ENCODE data around the gene RABEP1. TPM values are rescaled to one million over a fixed set of nuclear protein-coding genes. Genes with fewer than 3 reads are reported as not detected.
"Not testable (repeated sequence)": the region's sequence is repeated elsewhere in the genome, so short reads cannot be mapped to it uniquely, and the experiment has no call there.

The RABEP1 gene, protein sequence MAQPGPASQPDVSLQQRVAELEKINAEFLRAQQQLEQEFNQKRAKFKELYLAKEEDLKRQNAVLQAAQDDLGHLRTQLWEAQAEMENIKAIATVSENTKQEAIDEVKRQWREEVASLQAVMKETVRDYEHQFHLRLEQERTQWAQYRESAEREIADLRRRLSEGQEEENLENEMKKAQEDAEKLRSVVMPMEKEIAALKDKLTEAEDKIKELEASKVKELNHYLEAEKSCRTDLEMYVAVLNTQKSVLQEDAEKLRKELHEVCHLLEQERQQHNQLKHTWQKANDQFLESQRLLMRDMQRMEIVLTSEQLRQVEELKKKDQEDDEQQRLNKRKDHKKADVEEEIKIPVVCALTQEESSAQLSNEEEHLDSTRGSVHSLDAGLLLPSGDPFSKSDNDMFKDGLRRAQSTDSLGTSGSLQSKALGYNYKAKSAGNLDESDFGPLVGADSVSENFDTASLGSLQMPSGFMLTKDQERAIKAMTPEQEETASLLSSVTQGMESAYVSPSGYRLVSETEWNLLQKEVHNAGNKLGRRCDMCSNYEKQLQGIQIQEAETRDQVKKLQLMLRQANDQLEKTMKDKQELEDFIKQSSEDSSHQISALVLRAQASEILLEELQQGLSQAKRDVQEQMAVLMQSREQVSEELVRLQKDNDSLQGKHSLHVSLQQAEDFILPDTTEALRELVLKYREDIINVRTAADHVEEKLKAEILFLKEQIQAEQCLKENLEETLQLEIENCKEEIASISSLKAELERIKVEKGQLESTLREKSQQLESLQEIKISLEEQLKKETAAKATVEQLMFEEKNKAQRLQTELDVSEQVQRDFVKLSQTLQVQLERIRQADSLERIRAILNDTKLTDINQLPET
- total RNA-seq, result 10 to 100 TPM; 37.6 to 40.4 TPM

DNA sequence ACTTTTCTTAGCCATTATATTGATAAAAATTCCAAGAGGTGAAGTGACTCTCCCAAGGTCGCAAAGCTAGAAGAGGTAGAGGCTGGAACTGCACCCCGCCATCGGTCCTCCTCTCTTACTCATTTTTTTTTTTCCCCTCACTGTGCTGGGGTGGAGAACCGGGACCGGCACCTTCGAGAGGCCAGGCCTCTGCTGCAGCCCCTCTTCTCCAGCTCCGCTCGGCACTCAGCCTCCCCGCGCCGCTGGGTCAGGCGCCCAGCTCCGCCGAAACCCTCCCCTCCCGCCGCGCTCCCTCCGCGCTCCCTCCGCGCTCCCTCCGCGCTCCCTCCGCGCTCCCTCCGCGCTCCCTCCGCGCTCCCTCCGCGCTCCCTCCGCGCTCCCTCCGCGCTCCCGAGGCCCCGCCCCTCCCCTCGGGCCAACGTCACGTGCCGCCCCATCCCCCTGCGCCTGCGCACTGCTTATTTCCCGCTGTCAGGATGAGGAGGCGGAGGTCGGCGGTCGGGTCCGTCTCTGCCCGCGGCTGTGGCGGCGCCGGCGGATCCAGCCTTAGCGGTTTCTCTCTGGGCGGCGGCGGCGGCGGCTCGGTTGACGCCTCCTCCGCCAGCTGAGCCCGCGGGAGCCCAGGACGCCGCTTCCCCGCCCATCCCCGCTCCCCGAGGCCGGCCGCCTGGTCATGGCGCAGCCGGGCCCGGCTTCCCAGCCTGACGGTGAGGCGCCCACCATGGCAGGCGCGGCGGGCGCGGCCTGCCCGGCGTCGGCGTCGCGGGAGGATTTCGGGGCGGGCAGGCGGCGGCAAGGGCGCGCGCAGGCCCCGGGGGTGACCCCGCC lies at the start of gene RABEP1:
RABEP1 (plus strand) TSS at position 471 of the 828 bp plus-strand sequence; CDS start at position 674, 203 bp downstream.
- Mint-ChIP-seq H3K4me3 (peak within 1 kb of the TSS; percentile 87), H3K4me1 (peaks cover 36% of the 10 kb centered on the region), H3K36me3 (ENCODE audit: low read depth) (peaks cover 8% of the 10 kb centered on the region), H3K27ac (peak within 1 kb of the TSS; percentile 90), H3K27me3 (no peaks in the 10 kb centered on the region), H3K9me3 (no peaks in the 10 kb centered on the region)
- ChIA-PET CTCF (interaction anchor here (0.6 to 1.6 kb wide), 4 partner anchors 9 to 178 kb away, joined by 3 to 7 read pairs (median 4); partner anchors contain the start of gene C1QBP), POLR2A (no interaction called here)
- peak; percentile 94 for DNase-seq

DNA sequence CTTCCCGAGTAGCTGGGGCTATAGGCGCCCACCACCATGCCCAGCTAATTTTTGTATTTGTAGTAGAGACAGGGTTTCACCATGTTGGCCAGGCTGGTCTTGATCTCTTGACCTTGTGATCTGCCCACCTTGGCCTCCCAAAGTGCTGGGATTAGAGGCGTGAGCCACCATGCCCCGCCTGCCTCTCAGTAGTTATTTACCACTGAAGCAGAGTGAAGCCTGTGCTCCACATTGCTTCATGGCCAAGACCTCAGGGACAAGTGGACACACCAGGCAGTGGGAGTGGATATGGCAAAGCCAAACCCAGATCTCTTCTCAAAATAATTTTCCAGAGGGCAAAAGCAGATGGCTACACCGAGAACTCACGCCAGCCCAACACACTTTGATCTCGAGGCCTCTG lies 48.6 kb upstream of the RABEP1 start:
- H3K27ac Mint-ChIP-seq; H3K4me3 Mint-ChIP-seq; CTCF ChIA-PET; H3K27me3 Mint-ChIP-seq; DNase-seq; H3K36me3 Mint-ChIP-seq (ENCODE audit: low read depth); H3K9me3 Mint-ChIP-seq; POLR2A ChIA-PET: not testable (repeated sequence)
- peaks cover 20% of the 10 kb centered on the region for H3K4me1 Mint-ChIP-seq

DNA sequence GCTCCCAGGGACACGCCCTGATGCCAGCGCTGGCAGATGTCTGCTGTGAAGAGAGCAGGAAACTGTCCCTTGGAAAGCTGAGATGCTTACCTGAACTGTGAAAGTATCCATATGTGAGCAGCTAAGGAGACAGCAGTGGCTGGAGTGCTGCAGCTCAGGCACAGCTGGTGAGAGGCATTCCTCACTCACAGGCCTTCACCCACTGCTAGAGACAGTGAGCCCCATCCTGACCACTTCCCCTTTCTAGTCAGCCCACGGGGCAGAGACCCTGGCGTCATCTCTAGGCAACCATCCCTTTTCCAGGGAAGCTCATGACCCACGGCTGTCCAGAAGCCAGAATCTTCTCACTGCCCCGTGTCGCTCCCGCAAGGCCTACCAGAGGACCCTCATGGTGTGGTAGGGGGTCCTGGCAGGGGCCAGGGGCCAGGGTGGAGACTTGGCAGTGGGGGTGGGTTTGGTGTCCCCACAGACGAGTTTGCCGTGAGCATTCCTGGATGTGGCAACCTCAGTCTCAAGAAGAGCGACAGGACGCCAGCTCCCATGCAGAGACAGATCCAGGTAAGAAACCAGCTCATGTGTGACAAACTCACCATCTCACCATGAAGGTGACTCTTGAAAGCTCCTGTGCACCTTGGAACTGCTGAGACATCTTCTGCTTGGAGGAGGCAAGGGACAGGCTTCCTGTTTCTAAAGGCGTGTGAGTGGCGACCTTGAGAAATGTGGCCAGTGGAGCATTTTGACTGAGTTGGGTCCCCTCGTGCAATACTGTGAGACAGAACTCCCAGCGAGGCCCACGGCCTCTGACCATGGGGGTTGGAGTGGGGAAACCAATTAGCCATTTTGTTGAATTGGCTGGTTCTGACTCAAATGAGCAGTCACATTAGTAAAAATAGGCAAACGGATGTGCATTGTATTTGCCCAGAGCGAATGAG lies 47.2 kb upstream of the RABEP1 start, which contains the start of gene SCIMP:
SCIMP (minus strand) TSS at position 216 of the 932 bp plus-strand sequence; CDS start at position 111, 105 bp downstream.
- no peaks in the 10 kb centered on the region for H3K36me3 Mint-ChIP-seq (ENCODE audit: low read depth)
- no peak for DNase-seq
- peaks cover 16% of the 10 kb centered on the region for H3K4me1 Mint-ChIP-seq
- no peaks in the 10 kb centered on the region for H3K9me3 Mint-ChIP-seq
- POLR2A ChIA-PET, result interaction anchor here (0.6 kb wide), 1 partner anchor 37 kb away, joined by 3 read pairs; no protein-coding TSS in a partner anchor
- no peaks in the 10 kb centered on the region for H3K27me3 Mint-ChIP-seq
- H3K4me3 Mint-ChIP-seq, result no peak within 1 kb of the TSS
- H3K27ac Mint-ChIP-seq, result peak within 1 kb of the TSS; percentile 20
- CTCF ChIA-PET, result interaction anchor here (0.6 kb wide), 1 partner anchor 11 kb away, joined by 3 read pairs; no protein-coding TSS in a partner anchor

DNA sequence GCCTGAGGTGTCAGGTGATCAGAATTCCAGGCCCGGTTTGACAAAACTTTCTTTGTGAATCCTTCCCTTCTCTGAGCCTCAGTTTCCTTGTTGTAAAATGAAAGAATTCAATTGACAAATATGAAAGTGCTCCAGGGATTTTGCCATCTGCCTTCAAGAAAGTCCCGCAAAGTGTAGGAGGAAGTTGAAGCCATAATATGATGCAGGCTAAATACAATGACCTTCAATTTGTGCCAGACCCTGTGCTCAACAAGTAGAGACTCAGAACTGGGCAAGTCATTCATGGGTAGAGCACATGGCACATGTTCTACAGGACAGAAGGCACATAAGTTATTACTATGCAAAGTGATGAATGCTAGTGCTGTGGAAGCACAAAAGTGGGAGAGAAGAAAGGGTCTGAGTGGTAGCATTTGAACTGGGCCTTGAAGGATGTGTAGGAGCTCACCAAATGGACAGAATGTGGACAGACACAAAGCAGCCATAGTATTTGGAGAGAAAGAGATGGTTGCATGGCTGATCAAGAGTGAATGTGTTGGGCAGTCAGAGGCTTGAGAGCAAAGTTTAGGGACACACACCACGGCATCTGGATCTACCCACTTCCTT lies 45.0 kb upstream of the RABEP1 start:
- POLR2A ChIA-PET, result no interaction called here
- Mint-ChIP-seq H3K9me3 (no peaks in the 10 kb centered on the region), H3K4me3 (no peak overlapping the region), H3K4me1 (peaks cover 25% of the 10 kb centered on the region), H3K36me3 (ENCODE audit: low read depth) (peaks cover under 1% of the 10 kb centered on the region), H3K27me3 (no peaks in the 10 kb centered on the region), H3K27ac (peak overlapping the region; percentile 7)
- DNase-seq, result no peak
- CTCF ChIA-PET, result interaction anchor here (0.6 to 2.0 kb wide), 7 partner anchors 9 to 225 kb away, joined by 3 to 6 read pairs (median 3); partner anchors contain the start of genes C1QBP and ZNF594

GRCh38 chr17:5237541-5238016 lies 44.5 kb upstream of the RABEP1 start:
- peaks cover 1% of the 10 kb centered on the region for H3K36me3 Mint-ChIP-seq (ENCODE audit: low read depth)
- no peaks in the 10 kb centered on the region for H3K27me3 Mint-ChIP-seq
- H3K9me3 Mint-ChIP-seq, result no peaks in the 10 kb centered on the region
- no peak overlapping the region for H3K27ac Mint-ChIP-seq
- peak; percentile 50 for DNase-seq
- ChIA-PET CTCF (interaction anchor here (0.6 to 2.0 kb wide), 4 partner anchors 9 to 226 kb away, joined by 3 to 6 read pairs (median 4); partner anchors contain the start of gene C1QBP), POLR2A (no interaction called here)
- no peak overlapping the region for H3K4me3 Mint-ChIP-seq
- peaks cover 30% of the 10 kb centered on the region for H3K4me1 Mint-ChIP-seq

DNA sequence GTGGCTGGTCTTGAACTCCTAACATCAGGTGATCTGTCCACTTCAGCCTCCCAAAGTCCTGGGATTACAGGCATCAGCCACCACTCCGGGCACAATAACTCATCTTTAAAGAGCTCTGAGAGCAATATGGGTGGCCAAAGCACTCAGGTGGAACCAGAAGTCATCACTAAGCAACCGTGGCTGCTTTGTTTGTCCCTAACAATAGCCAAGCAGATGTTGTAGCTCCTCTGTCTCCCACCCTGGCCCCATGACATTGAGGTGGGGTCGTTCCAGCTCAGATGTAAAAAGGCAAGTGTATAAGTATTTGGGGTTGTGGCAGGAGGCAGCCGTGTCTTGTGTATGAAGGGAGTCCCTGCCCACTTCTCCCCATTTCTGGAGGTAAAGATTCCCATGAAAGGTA lies 43.8 kb upstream of the RABEP1 start:
- DNase-seq, result no peak
- Mint-ChIP-seq H3K27me3 (no peaks in the 10 kb centered on the region), H3K4me3 (no peak overlapping the region), H3K4me1 (peaks cover 38% of the 10 kb centered on the region), H3K9me3 (no peaks in the 10 kb centered on the region), H3K36me3 (ENCODE audit: low read depth) (peaks cover 1% of the 10 kb centered on the region), H3K27ac (no peak overlapping the region)
- ChIA-PET CTCF (interaction anchor here (1.0 kb wide), 1 partner anchor 10 kb away, joined by 3 read pairs; no protein-coding TSS in a partner anchor), POLR2A (no interaction called here)

DNA sequence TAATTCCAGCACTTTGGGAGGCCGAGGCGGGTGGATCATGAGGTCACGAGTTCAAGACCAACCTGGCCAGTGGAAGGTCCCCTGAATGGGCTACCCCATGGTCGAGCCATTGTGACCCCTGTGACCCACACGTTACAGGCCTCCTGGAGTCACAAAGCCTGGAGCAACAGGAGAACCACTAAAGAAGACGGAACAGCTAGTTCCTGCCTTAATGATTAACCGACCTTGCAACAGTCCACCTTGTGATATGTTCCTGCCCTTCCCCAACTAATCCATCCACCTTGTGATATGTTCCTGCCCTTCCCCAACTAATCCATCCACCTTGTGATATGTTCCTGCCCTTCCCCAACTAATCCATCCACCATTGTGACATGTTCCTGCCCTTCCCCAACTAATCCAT lies 42.3 kb upstream of the RABEP1 start:
- H3K27me3 Mint-ChIP-seq; H3K36me3 Mint-ChIP-seq (ENCODE audit: low read depth); DNase-seq; H3K4me3 Mint-ChIP-seq; H3K27ac Mint-ChIP-seq; H3K9me3 Mint-ChIP-seq; CTCF ChIA-PET: not testable (repeated sequence)
- POLR2A ChIA-PET, result interaction anchor here (0.6 kb wide), 1 partner anchor 72 kb away, joined by 3 read pairs; no protein-coding TSS in a partner anchor
- H3K4me1 Mint-ChIP-seq, result peaks cover 42% of the 10 kb centered on the region

- Mint-ChIP-seq H3K27ac (peak overlapping the region; percentile 95), H3K9me3 (no peaks in the 10 kb centered on the region), H3K4me3 (peak overlapping the region; percentile 34), H3K27me3 (no peaks in the 10 kb centered on the region), H3K36me3 (ENCODE audit: low read depth) (peaks cover 1% of the 10 kb centered on the region), H3K4me1 (peaks cover 37% of the 10 kb centered on the region)
- CTCF ChIA-PET, result interaction anchor here (0.9 kb wide), 1 partner anchor 12 kb away, joined by 3 read pairs; no protein-coding TSS in a partner anchor
- POLR2A ChIA-PET, result no interaction called here
- peak; percentile 12 for DNase-seq
Measured at GRCh38 chr17:5241861-5242671, 40.0 kb upstream of the RABEP1 start.

DNA sequence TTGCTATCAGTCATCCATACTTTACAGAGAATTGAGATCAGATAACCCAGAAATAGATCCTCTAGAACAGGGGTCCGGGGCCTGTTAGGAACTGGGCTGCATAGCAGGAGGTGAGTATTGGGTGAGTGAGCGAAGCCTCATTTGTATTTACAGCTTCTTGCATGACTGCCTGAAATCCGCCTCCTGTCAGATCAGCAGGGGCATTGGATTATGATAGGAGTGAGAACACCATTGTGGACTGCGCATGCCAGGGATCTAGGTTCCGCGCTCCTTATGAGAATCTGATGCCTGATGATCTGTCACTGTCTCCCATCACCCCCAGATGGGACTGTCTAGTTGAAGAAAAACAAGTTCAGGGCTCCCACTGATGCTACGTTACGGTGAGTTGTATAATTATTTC lies 34.5 kb upstream of the RABEP1 start:
- Mint-ChIP-seq H3K4me1 (peaks cover 16% of the 10 kb centered on the region), H3K9me3 (no peaks in the 10 kb centered on the region), H3K36me3 (ENCODE audit: low read depth) (no peaks in the 10 kb centered on the region), H3K4me3 (no peak overlapping the region), H3K27me3 (no peaks in the 10 kb centered on the region), H3K27ac (no peak overlapping the region)
- CTCF ChIA-PET, result interaction anchor here (0.6 kb wide), 1 partner anchor 17 kb away, joined by 3 read pairs; no protein-coding TSS in a partner anchor
- POLR2A ChIA-PET, result no interaction called here
- no peak for DNase-seq

DNA sequence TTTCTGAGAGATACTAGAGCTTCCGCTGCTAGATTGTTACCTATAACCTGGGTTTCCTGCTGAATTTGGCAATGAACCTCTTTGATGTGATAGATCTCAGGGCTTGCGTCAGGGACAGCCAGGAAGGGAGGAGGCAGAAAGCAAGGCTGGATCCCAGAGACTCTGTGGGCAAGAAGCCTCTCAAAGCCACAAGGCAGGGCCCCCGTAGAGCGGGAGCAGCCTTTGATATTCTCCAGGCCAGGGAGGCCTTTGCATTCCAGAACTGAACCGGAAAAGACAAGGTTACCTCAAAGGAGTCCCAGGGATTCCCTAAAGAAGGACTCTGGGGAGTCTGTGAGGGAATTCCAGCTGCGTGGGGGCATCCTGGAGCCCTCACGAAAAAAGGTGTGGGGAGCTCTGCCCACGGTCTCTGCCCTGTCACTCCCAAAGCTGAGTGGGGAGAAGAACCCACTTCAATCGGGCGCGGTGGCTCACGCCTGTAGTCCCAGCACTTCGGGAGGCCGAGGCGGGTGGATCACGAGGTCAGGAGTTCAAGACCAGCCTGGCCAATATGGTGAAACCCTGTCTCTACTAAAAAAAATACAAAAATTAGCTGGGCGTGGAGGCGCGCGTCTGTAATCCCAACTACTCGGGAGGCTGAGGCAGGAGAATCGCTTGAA lies 33.1 kb upstream of the RABEP1 start:
- Mint-ChIP-seq H3K4me3 (no peak overlapping the region), H3K27me3 (no peaks in the 10 kb centered on the region), H3K27ac (no peak overlapping the region), H3K9me3 (no peaks in the 10 kb centered on the region), H3K4me1 (peaks cover 9% of the 10 kb centered on the region), H3K36me3 (ENCODE audit: low read depth) (no peaks in the 10 kb centered on the region)
- DNase-seq, result no peak
- CTCF ChIA-PET, result no interaction called here
- POLR2A ChIA-PET, result no interaction called here
